ENCODE results near the gene HLA-DOB.

HLA-DOB gene

GRCh38 chr6:32843331-32843978 lies 26.7 kb upstream of the HLA-DOB start:
- no peak for DNase-seq (ENCODE audit: low read depth)

- DNase-seq (ENCODE audit: low read depth): no peak
These were observed 25.9 kb upstream of the HLA-DOB start for GRCh38 chr6:32842690-32843089.

- no peak for DNase-seq (ENCODE audit: low read depth)
These were observed 25.3 kb upstream of the HLA-DOB start for GRCh38 chr6:32842021-32842650.

GRCh38 chr6:32840604-32841246 lies 23.9 kb upstream of the HLA-DOB start:
- DNase-seq (ENCODE audit: low read depth): no peak

GRCh38 chr6:32839356-32839755 lies 22.6 kb upstream of the HLA-DOB start:
- DNase-seq (ENCODE audit: low read depth): no peak

- peak; percentile 98 for DNase-seq (ENCODE audit: low read depth)
These were observed 21.5 kb upstream of the HLA-DOB start, which contains the start of gene TAP2 for GRCh38 chr6:32838114-32838958. Gene TAP2 (minus strand): TSS chr6:32838739. CDS start chr6:32838233, 506 bp downstream.

- no peak for DNase-seq (ENCODE audit: low read depth)
These were observed 20.9 kb upstream of the HLA-DOB start for GRCh38 chr6:32837651-32838113.

GRCh38 chr6:32836873-32837272 lies 20.1 kb upstream of the HLA-DOB start:
- no peak for DNase-seq (ENCODE audit: low read depth)

GRCh38 chr6:32835167-32835893 lies 18.5 kb upstream of the HLA-DOB start:
- no peak for DNase-seq (ENCODE audit: low read depth)

- no peak for DNase-seq (ENCODE audit: low read depth)
These were observed 16.9 kb upstream of the HLA-DOB start for GRCh38 chr6:32833664-32834063.

- DNase-seq (ENCODE audit: low read depth): no peak
These were observed 15.7 kb upstream of the HLA-DOB start for GRCh38 chr6:32832535-32832934.

- DNase-seq (ENCODE audit: low read depth): no peak
These were observed 14.1 kb upstream of the HLA-DOB start for GRCh38 chr6:32830936-32831335.

- no peak for DNase-seq (ENCODE audit: low read depth)
These were observed 13.2 kb upstream of the HLA-DOB start for GRCh38 chr6:32830017-32830416.

GRCh38 chr6:32829495-32829894 lies 12.7 kb upstream of the HLA-DOB start:
- no peak for DNase-seq (ENCODE audit: low read depth)

- DNase-seq (ENCODE audit: low read depth): no peak
These were observed 10.2 kb upstream of the HLA-DOB start for GRCh38 chr6:32827025-32827424.

- DNase-seq (ENCODE audit: low read depth): no peak
These were observed 9.2 kb upstream of the HLA-DOB start for GRCh38 chr6:32825966-32826365.

- no peak for DNase-seq (ENCODE audit: low read depth)
These were observed 2.9 kb upstream of the HLA-DOB start for GRCh38 chr6:32819729-32820128.

- no peak for DNase-seq (ENCODE audit: low read depth)
These were observed 2.1 kb upstream of the HLA-DOB start for GRCh38 chr6:32818867-32819266.

- DNase-seq (ENCODE audit: low read depth): no peak
These were observed 806 bp downstream of the HLA-DOB start for GRCh38 chr6:32815996-32816395.

GRCh38 chr6:32815115-32815514 lies 1.7 kb downstream of the HLA-DOB start:
- no peak for DNase-seq (ENCODE audit: low read depth)

GRCh38 chr6:32814145-32814544 lies 2.7 kb downstream of the HLA-DOB start:
- DNase-seq (ENCODE audit: low read depth): no peak

GRCh38 chr6:32809171-32809570 lies 7.6 kb downstream of the HLA-DOB start:
- DNase-seq (ENCODE audit: low read depth): no peak
